HEK293 (cell line): Measurements from ENCODE around the gene PDE3B.

Experiments used
- CTCF ChIP-seq: fragments of 450-650 bp; formaldehyde crosslinking; IDR thresholded peaks from 2 replicates; pipeline ENCODE4 v1.5.1; 2016; ENCODE audit warnings: missing biosample characterization, missing genetic modification characterization
- OSR2 ChIP-seq: fragments of 450-650 bp; formaldehyde crosslinking; IDR thresholded peaks from 2 replicates; pipeline ENCODE4 v1.5.1; 2016; ENCODE audit warnings: missing biosample characterization, missing genetic modification characterization
- TCF7L2 ChIP-seq: IDR thresholded peaks from 2 replicates; pipeline ENCODE4 v1.6.1; 2011; ENCODE audit warnings: low read depth, mild to moderate bottlenecking, inconsistent platforms, low read length, moderate library complexity, borderline replicate concordance
- ZNF133 ChIP-seq: fragments of 450-650 bp; formaldehyde crosslinking; IDR thresholded peaks from 2 replicates; pipeline ENCODE4 v1.5.1; 2016; ENCODE audit warnings: missing biosample characterization, missing genetic modification characterization
- ZNF140 ChIP-seq: fragments of 450-650 bp; formaldehyde crosslinking; IDR thresholded peaks from 2 replicates; pipeline ENCODE4 v1.5.1; 2016; ENCODE audit warnings: missing biosample characterization, missing genetic modification characterization
- ZNF157 ChIP-seq: fragments of 450-650 bp; formaldehyde crosslinking; IDR thresholded peaks from 2 replicates; pipeline ENCODE4 v1.5.1; 2016; ENCODE audit warnings: missing biosample characterization, missing genetic modification characterization
- ZNF280D ChIP-seq: fragments of 450-650 bp; formaldehyde crosslinking; IDR thresholded peaks from 2 replicates; pipeline ENCODE4 v1.5.1; 2016; ENCODE audit warnings: missing biosample characterization, missing genetic modification characterization
- ZNF292 ChIP-seq: fragments of 450-650 bp; formaldehyde crosslinking; IDR thresholded peaks from 2 replicates; pipeline ENCODE4 v1.5.1; 2016; ENCODE audit warnings: low read depth, missing biosample characterization, missing genetic modification characterization, borderline replicate concordance
- ZNF510 ChIP-seq: fragments of 450-650 bp; formaldehyde crosslinking; IDR thresholded peaks from 2 replicates; pipeline ENCODE4 v1.5.1; 2018; ENCODE audit warnings: mild to moderate bottlenecking, missing genetic modification characterization, missing biosample characterization; ENCODE audit not compliant: insufficient replicate concordance
- ZSCAN16 ChIP-seq: fragments of 450-650 bp; formaldehyde crosslinking; IDR thresholded peaks from 2 replicates; pipeline ENCODE4 v1.5.1; 2016; ENCODE audit warnings: missing biosample characterization, missing genetic modification characterization
- TF ChIP-seq, protein P1 (sequence below): fragments of 450-650 bp; formaldehyde crosslinking; IDR thresholded peaks from 2 replicates; pipeline ENCODE4 v1.5.1; 2016; ENCODE audit warnings: missing biosample characterization, missing genetic modification characterization

GRCh38 chr11:14669499-14669898, 25.9 kb downstream of the PDE3B start:
- no peak for TF ChIP-seq ZNF133 (tag by site-specific recombination)
- TF ChIP-seq ZNF157 (tag by site-specific recombination), result no peak
- TF ChIP-seq ZNF510 (tag by site-specific recombination), result no peak
- TF ChIP-seq ZNF280D (tag by site-specific recombination), result no peak
- TF ChIP-seq ZSCAN16 (tag by site-specific recombination), result no peak
- TF ChIP-seq CTCF (tag by site-specific recombination), result no peak
- no peak for TF ChIP-seq ZNF292 (tag by site-specific recombination)
- no peak for TF ChIP-seq ZNF140 (tag by site-specific recombination)
- TF ChIP-seq, protein P1, sequence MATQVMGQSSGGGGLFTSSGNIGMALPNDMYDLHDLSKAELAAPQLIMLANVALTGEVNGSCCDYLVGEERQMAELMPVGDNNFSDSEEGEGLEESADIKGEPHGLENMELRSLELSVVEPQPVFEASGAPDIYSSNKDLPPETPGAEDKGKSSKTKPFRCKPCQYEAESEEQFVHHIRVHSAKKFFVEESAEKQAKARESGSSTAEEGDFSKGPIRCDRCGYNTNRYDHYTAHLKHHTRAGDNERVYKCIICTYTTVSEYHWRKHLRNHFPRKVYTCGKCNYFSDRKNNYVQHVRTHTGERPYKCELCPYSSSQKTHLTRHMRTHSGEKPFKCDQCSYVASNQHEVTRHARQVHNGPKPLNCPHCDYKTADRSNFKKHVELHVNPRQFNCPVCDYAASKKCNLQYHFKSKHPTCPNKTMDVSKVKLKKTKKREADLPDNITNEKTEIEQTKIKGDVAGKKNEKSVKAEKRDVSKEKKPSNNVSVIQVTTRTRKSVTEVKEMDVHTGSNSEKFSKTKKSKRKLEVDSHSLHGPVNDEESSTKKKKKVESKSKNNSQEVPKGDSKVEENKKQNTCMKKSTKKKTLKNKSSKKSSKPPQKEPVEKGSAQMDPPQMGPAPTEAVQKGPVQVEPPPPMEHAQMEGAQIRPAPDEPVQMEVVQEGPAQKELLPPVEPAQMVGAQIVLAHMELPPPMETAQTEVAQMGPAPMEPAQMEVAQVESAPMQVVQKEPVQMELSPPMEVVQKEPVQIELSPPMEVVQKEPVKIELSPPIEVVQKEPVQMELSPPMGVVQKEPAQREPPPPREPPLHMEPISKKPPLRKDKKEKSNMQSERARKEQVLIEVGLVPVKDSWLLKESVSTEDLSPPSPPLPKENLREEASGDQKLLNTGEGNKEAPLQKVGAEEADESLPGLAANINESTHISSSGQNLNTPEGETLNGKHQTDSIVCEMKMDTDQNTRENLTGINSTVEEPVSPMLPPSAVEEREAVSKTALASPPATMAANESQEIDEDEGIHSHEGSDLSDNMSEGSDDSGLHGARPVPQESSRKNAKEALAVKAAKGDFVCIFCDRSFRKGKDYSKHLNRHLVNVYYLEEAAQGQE (tag by site-specific recombination), result no peak
- no peak for TF ChIP-seq OSR2 (tag by site-specific recombination)
- TF ChIP-seq TCF7L2, result no peak
